ENCODE data around the gene KDM5B. TPM values are rescaled to one million over a fixed set of nuclear protein-coding genes. Genes with fewer than 3 reads are reported as not detected.

Gene KDM5B
- total RNA-seq, 2 experiments from 2014 or later: not detected

GRCh38 chr1:202844259-202844658 lies 36.0 kb upstream of the KDM5B start:
- Histone ChIP-seq H3K4me3 (ENCODE audit: low read depth, low read length, poor library complexity, severe bottlenecking) (no peak overlapping the region), H3K9me3 (ENCODE audit: low read length) (no peaks in the 10 kb centered on the region), H3K4me1 (ENCODE audit: insufficient read depth, low read length, poor library complexity, severe bottlenecking) (no peaks in the 10 kb centered on the region), H2AFZ (ENCODE audit: low read length) (no peak overlapping the region), H3K9me2 (ENCODE audit: insufficient read depth, low read length) (no peaks in the 10 kb centered on the region), H3K27ac (ENCODE audit: low read depth, low read length, poor library complexity, severe bottlenecking) (no peak overlapping the region), H3K79me2 (ENCODE audit: insufficient read depth, low read depth, low read length) (no peaks in the 10 kb centered on the region), H3K36me3 (ENCODE audit: insufficient read depth, low read length) (no peaks in the 10 kb centered on the region), H4K20me1 (ENCODE audit: insufficient read depth, low read length) (no peaks in the 10 kb centered on the region), H3K4me2 (ENCODE audit: low read length) (no peak overlapping the region)
- intact Hi-C loops (cut with micrococcal nuclease; ENCODE audit: unreplicated experiment): no loop called here
- no peak for DNase-seq (ENCODE audit: low spot score)
- POLR2A ChIA-PET: no interaction called here
- TF ChIP-seq CTCF (conservative IDR thresholded peaks at IDR 0.05; ENCODE audit: low read length): no peak
- TF ChIP-seq EZH2phosphoT487 (IDR thresholded peaks at IDR 0.05; ENCODE audit: borderline replicate concordance, low read depth, low read length): no peak
- CTCF ChIA-PET (ENCODE audit: unreplicated experiment): no interaction called here
- BruUV-seq (replicated peaks): no TSS peak

GRCh38 chr1:202843081-202843480 lies 34.9 kb upstream of the KDM5B start:
- no peak for DNase-seq (ENCODE audit: low spot score)
- Histone ChIP-seq H4K20me1 (ENCODE audit: insufficient read depth, low read length) (no peaks in the 10 kb centered on the region), H3K4me1 (ENCODE audit: insufficient read depth, low read length, poor library complexity, severe bottlenecking) (no peaks in the 10 kb centered on the region), H2AFZ (ENCODE audit: low read length) (no peak overlapping the region), H3K79me2 (ENCODE audit: insufficient read depth, low read depth, low read length) (no peaks in the 10 kb centered on the region), H3K36me3 (ENCODE audit: insufficient read depth, low read length) (no peaks in the 10 kb centered on the region), H3K27ac (ENCODE audit: low read depth, low read length, poor library complexity, severe bottlenecking) (no peak overlapping the region), H3K9me3 (ENCODE audit: low read length) (no peaks in the 10 kb centered on the region), H3K4me3 (ENCODE audit: low read depth, low read length, poor library complexity, severe bottlenecking) (no peak overlapping the region), H3K4me2 (ENCODE audit: low read length) (no peak overlapping the region), H3K9me2 (ENCODE audit: insufficient read depth, low read length) (no peaks in the 10 kb centered on the region)
- POLR2A ChIA-PET: no interaction called here
- CTCF ChIA-PET (ENCODE audit: unreplicated experiment): no interaction called here
- intact Hi-C loops (cut with micrococcal nuclease; ENCODE audit: unreplicated experiment): no loop called here
- no TSS peak for BruUV-seq (replicated peaks)
- no peak for TF ChIP-seq EZH2phosphoT487 (IDR thresholded peaks at IDR 0.05; ENCODE audit: borderline replicate concordance, low read depth, low read length)
- no peak for TF ChIP-seq CTCF (conservative IDR thresholded peaks at IDR 0.05; ENCODE audit: low read length)

GRCh38 chr1:202837746-202838262 lies 29.6 kb upstream of the KDM5B start:
- H3K36me3 ChIP-seq (ENCODE audit: insufficient read depth, low read length): no peaks in the 10 kb centered on the region
- ChIA-PET POLR2A (interaction anchor here (0.8 kb wide), 1 partner anchor 72 kb away, joined by 3 read pairs; no protein-coding TSS in a partner anchor), CTCF (ENCODE audit: unreplicated experiment) (no interaction called here)
- H3K27ac ChIP-seq (ENCODE audit: low read depth, low read length, poor library complexity, severe bottlenecking): no peak overlapping the region
- intact Hi-C loops (cut with micrococcal nuclease; ENCODE audit: unreplicated experiment): no loop called here
- DNase-seq (ENCODE audit: low spot score): no peak
- H3K9me2 ChIP-seq (ENCODE audit: insufficient read depth, low read length): no peaks in the 10 kb centered on the region
- no peaks in the 10 kb centered on the region for H4K20me1 ChIP-seq (ENCODE audit: insufficient read depth, low read length)
- no peak for TF ChIP-seq EZH2phosphoT487 (IDR thresholded peaks at IDR 0.05; ENCODE audit: borderline replicate concordance, low read depth, low read length)
- TF ChIP-seq CTCF (conservative IDR thresholded peaks at IDR 0.05; ENCODE audit: low read length): no peak
- no peaks in the 10 kb centered on the region for H3K4me1 ChIP-seq (ENCODE audit: insufficient read depth, low read length, poor library complexity, severe bottlenecking)
- BruUV-seq (replicated peaks): no TSS peak
- no peak overlapping the region for H3K4me2 ChIP-seq (ENCODE audit: low read length)
- H3K9me3 ChIP-seq (ENCODE audit: low read length): no peaks in the 10 kb centered on the region
- H3K79me2 ChIP-seq (ENCODE audit: insufficient read depth, low read depth, low read length): no peaks in the 10 kb centered on the region
- H3K4me3 ChIP-seq (ENCODE audit: low read depth, low read length, poor library complexity, severe bottlenecking): no peak overlapping the region
- H2AFZ ChIP-seq (ENCODE audit: low read length): no peak overlapping the region
